Retinal pigment epithelial cell (primary cell): ENCODE results near the gene LRRC17.

Experiments used
- DNase-seq: peaks from one replicate; pipeline ENCODE4 v3.0.0-alpha.2; 2010; ENCODE audit warnings: low read depth
- H3K4me3 ChIP-seq: 2 replicates; pipeline ENCODE4 v1.5.1; 2011; ENCODE audit warnings: mild to moderate bottlenecking, low read length, control low read depth, moderate library complexity
- TF ChIP-seq, protein P1 (sequence below): conservative IDR thresholded peaks from 2 replicates; pipeline ENCODE4 v1.5.1; 2011; ENCODE audit warnings: low read depth, low read length, control low read depth, inconsistent platforms

Gene LRRC17

DNA sequence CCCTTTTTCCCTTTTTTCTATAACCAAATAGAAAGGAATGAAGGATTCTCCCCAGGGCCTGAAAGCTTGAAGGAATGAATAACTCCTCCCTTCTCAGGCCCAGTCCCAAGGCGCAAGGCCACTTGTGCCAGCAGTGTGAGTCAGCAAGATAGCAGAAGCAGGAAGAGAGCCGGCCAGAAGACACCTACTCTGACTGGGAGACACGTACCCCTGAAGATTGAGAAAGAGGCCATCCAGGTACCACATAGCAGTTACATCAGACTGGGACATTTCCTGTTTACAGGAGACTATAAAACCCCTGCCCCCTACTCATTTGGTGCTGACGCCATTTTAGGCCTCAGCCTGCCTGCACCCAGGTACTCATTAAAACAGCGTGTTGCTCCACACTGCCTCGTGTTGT, 65.5 kb downstream of the LRRC17 start:
- no peak for DNase-seq
- no peak overlapping the region for H3K4me3 ChIP-seq
- TF ChIP-seq, protein P1, sequence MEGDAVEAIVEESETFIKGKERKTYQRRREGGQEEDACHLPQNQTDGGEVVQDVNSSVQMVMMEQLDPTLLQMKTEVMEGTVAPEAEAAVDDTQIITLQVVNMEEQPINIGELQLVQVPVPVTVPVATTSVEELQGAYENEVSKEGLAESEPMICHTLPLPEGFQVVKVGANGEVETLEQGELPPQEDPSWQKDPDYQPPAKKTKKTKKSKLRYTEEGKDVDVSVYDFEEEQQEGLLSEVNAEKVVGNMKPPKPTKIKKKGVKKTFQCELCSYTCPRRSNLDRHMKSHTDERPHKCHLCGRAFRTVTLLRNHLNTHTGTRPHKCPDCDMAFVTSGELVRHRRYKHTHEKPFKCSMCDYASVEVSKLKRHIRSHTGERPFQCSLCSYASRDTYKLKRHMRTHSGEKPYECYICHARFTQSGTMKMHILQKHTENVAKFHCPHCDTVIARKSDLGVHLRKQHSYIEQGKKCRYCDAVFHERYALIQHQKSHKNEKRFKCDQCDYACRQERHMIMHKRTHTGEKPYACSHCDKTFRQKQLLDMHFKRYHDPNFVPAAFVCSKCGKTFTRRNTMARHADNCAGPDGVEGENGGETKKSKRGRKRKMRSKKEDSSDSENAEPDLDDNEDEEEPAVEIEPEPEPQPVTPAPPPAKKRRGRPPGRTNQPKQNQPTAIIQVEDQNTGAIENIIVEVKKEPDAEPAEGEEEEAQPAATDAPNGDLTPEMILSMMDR = no peak

- TF ChIP-seq, protein P1 = no peak
- DNase-seq = no peak
- no peak overlapping the region for H3K4me3 ChIP-seq
These were observed 66.9 kb downstream of the LRRC17 start for GRCh38 chr7:102979670-102980069.

DNA sequence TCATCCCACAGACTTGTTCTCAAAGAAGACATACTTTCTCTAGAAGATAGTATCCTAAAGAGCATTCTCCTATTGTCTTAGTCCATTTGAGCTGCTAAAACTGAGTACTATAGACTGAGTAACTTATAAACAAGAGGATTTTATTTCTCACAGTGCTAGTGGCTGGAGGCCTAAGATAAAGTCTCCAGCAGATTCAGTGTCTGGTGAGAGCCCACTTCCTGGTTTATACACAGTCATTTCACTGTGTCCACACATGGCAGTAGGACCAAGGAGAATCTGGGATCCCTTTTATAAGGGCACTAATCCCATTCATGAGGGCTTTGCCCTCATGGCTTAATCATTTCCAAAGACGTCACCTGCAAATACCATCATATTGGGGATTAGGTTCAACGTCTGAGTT, 68.7 kb downstream of the LRRC17 start:
- no peak overlapping the region for H3K4me3 ChIP-seq
- TF ChIP-seq, protein P1 = no peak
- peak; percentile 54 for DNase-seq

DNA sequence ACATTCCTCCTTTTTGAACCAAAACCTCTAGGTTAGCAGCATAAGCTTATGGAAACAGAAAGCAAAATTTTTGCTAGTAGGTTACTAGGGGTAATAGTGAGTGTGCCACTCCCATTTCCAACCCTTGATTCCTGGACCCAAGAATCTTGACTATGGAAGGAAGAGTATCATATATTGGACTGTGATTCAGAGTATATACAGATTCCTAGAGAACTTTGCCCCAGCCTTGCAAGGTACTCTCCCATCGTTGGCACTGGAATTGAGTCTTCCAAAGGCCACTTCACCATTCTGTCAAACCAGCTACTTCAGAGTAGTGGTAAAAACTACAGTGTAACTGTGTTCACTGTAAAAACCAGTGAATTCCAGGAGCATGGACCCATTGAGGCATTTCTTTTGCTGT, 69.4 kb downstream of the LRRC17 start:
- TF ChIP-seq, protein P1 = no peak
- no peak overlapping the region for H3K4me3 ChIP-seq
- no peak for DNase-seq

- H3K4me3 ChIP-seq = no peak overlapping the region
- no peak for DNase-seq
- TF ChIP-seq, protein P1 = no peak
These were observed 70.8 kb downstream of the LRRC17 start for GRCh38 chr7:102983602-102984001.

DNA sequence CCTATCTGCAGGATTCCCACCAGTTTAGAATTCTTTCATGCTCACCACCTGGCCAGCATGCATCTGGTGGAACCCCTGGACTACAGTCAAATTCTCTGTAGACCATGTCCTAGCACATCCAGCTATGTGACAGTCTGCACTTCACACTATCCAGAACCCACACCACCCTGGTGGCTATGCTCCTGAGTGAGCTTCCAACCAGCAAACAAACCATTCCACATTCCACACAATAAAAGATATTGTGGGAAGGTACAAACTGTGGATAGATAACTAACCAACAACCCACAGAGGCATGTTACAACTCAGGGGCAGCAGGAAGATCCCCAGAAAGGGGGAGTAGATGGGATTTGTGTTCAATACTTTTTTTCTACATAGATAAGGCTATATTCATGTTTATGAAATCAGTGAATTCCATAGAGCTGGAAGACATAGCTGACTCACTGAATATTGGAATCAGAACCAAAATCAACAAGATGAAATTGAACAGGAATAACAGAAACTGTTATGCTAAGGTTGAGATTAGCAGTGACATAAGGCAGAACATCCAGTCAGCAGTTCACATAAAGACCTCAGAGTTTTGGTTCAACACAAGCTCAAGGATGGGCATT, 72.5 kb downstream of the LRRC17 start:
- H3K4me3 ChIP-seq = no peak overlapping the region
- TF ChIP-seq, protein P1 = no peak
- no peak for DNase-seq

DNA sequence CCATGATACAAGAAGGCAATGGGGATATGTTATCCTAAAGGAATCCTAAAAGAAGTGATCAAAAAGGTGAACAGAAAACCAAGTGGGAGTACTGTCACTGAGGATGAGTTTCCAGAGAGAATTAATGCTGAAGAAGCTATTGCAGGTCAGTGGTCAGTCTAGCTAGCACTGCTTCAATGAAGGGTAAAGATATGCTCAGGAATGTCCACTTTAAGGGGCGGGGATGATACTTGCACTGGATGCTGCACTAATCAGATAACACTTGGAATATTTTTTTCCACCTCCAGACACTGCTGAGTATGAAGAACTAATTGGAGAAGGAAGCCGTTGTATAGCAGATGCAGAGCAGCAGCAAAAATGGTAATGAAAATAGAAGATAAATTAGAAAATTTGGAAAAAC, 75.3 kb downstream of the LRRC17 start:
- no peak overlapping the region for H3K4me3 ChIP-seq
- DNase-seq = no peak
- TF ChIP-seq, protein P1 = no peak
